Stomach (tissue), 9 donors: Measurements from ENCODE around the gene TUBAL3. TPM values are rescaled to one million over a fixed set of nuclear protein-coding genes. Genes with fewer than 3 reads are reported as not detected.

Source experiments
- DNase-seq, 2 donors: peaks; one replicate each; pipeline versions ENCODE4 v3.0.0 to v3.0.0-alpha.2; 2013 to 2019
- H3K27ac ChIP-seq, 5 donors: fragments of 200-600 bp in 4 of 5; sonication (generic) in 4 of 5; one replicate each; pipeline ENCODE4 v1.5.1; 2013 to 2019; ENCODE audit warnings: mild to moderate bottlenecking in 1 of 5, moderate library complexity in 1 of 5
- H3K27me3 ChIP-seq, 3 donors: fragments of 200-600 bp; sonication (generic); one replicate each; pipeline ENCODE4 v1.5.1; 2017 to 2019; ENCODE audit warnings: mixed run types in 1 of 3
- H3K36me3 ChIP-seq, 4 donors: fragments of 200-600 bp; sonication (generic); 1 replicate in 3 of 4; 2 replicates in 1 of 4; pipeline ENCODE4 v1.5.1; 2016 to 2019
- H3K4me1 ChIP-seq, 4 donors: fragments of 200-600 bp; sonication (generic); one replicate each; pipeline ENCODE4 v1.5.1; 2016 to 2019
- H3K4me3 ChIP-seq, 4 donors: fragments of 200-600 bp; sonication (generic) in 3 of 4; one replicate each; pipeline ENCODE4 v1.5.1; 2016 to 2019; ENCODE audit warnings: mild to moderate bottlenecking in 1 of 4
- H3K9me3 ChIP-seq, 4 donors: fragments of 200-600 bp; sonication (generic); one replicate each; pipeline ENCODE4 v1.5.1; 2016 to 2019
- EP300 ChIP-seq: sonication (generic); formaldehyde crosslinking; IDR thresholded peaks from one replicate; pipeline ENCODE4 v1.6.1; 2017; ENCODE audit warnings: antibody characterized with exemption
- POLR2A ChIP-seq, 4 donors: fragments of 450-650 bp; IDR thresholded peaks; one replicate each; pipeline ENCODE4 v1.6.1; 2016; ENCODE audit warnings: antibody characterized with exemption in 4 of 4, control low read depth in 2 of 4, mild to moderate bottlenecking in 1 of 4, moderate library complexity in 1 of 4
- POLR2AphosphoS5 ChIP-seq, 3 donors: sonication (generic); formaldehyde crosslinking; IDR thresholded peaks; one replicate each; pipeline ENCODE4 v1.6.1; 2016; ENCODE audit warnings: antibody characterized with exemption in 3 of 3
- WGBS, 5 donors: extraction: QIAGEN DNeasy Blood & Tissue Kit in 3 of 5; methylation state at CpG; one replicate each; pipeline versions ENCODE4 v1.1.5 to v1.1.7; 2013 to 2018; 5-methylcytosine and 5-hydroxymethylcytosine counted together
- intact Hi-C: fragments of 100-400 bp; cut with DNase I; formaldehyde crosslinking; loops from one replicate; pipeline ENCODE4 v1.15.1; 2023; ENCODE audit warnings: low total_unique reads
- polyA plus RNA-seq, 3 donors: library from polyadenylated mRNA; stranded (reverse); fragments of 200-250 nt; gene quantifications; one replicate each; pipeline ENCODE4 v1.2.3, GENCODE V29; 2013
- total RNA-seq, 5 donors: library from RNA; depleted of rRNA; stranded (reverse); fragments of >200 nt; gene quantifications; one replicate each; pipeline versions ENCODE4 v1.1.0 to v1.2.3, GENCODE V29; 2014 to 2016
- TF ChIP-seq, protein P1 (sequence below), 7 experiments: fragments of 450-650 bp in 4 of 7; fragments of 200-600 bp in 3 of 7; sonication (generic) in 3 of 7; IDR thresholded peaks; one replicate each; pipeline ENCODE4 v1.5.1; 2016 to 2019; ENCODE audit warnings: antibody characterized with exemption in 7 of 7, control low read depth in 2 of 7, mild to moderate bottlenecking in 1 of 7
- donor health status: healthy with polysubstance abuse.
- donor health status: Bipolar disorder and iron deficiency.
- donor health status: healthy.

TUBAL3 gene
- total and polyA plus RNA-seq, 8 donors = 0.13 to 11.3 (median 0.92) TPM; not detected in 4

- Histone ChIP-seq H3K27me3 (no peaks in the 10 kb centered on the region), H3K36me3 (no peaks in the 10 kb centered on the region), H3K4me3 (no peak overlapping the region), H3K9me3 (no peaks in the 10 kb centered on the region), H3K27ac (no peak overlapping the region), H3K4me1 (no peaks in the 10 kb centered on the region)
- intact Hi-C loops = no loop called here
- no peak for DNase-seq
- TF ChIP-seq, protein P1, sequence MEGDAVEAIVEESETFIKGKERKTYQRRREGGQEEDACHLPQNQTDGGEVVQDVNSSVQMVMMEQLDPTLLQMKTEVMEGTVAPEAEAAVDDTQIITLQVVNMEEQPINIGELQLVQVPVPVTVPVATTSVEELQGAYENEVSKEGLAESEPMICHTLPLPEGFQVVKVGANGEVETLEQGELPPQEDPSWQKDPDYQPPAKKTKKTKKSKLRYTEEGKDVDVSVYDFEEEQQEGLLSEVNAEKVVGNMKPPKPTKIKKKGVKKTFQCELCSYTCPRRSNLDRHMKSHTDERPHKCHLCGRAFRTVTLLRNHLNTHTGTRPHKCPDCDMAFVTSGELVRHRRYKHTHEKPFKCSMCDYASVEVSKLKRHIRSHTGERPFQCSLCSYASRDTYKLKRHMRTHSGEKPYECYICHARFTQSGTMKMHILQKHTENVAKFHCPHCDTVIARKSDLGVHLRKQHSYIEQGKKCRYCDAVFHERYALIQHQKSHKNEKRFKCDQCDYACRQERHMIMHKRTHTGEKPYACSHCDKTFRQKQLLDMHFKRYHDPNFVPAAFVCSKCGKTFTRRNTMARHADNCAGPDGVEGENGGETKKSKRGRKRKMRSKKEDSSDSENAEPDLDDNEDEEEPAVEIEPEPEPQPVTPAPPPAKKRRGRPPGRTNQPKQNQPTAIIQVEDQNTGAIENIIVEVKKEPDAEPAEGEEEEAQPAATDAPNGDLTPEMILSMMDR (IDR thresholded peaks at IDR 0.05) = no peak
- TF ChIP-seq EP300 (no peak), POLR2A (IDR thresholded peaks at IDR 0.05) (no peak), POLR2AphosphoS5 (IDR thresholded peaks at IDR 0.05) (no peak)
- 64 to 75% (median 68%) methylated on average over 4 of the region's 4 CpGs for WGBS, 5 donors
These were observed 28.2 kb downstream of the TUBAL3 start for GRCh38 chr10:5376450-5376849.

- no peaks in the 10 kb centered on the region for H3K27me3 ChIP-seq
- intact Hi-C loops = no loop called here
- H3K4me3 ChIP-seq = no peak overlapping the region
- H3K36me3 ChIP-seq = no peaks in the 10 kb centered on the region
- no peak for TF ChIP-seq POLR2AphosphoS5 (IDR thresholded peaks at IDR 0.05)
- no peak for TF ChIP-seq POLR2A (IDR thresholded peaks at IDR 0.05)
- TF ChIP-seq, protein P1 (IDR thresholded peaks at IDR 0.05) = no peak
- no peak for TF ChIP-seq EP300
- peaks cover 0 to 6% (median under 1%) of the 10 kb centered on the region in 4 donors for H3K4me1 ChIP-seq
- H3K9me3 ChIP-seq = no peaks in the 10 kb centered on the region
- DNase-seq = no peak
- 70 to 90% (median 86%) methylated on average over 10 to 21 of the region's 22 CpGs for WGBS, 5 donors
- H3K27ac ChIP-seq = no peak overlapping the region
These were observed 30.6 kb downstream of the TUBAL3 start for GRCh38 chr10:5373891-5374611.

GRCh38 chr10:5373307-5373706 lies 31.3 kb downstream of the TUBAL3 start:
- TF ChIP-seq, protein P1 (IDR thresholded peaks at IDR 0.05) = no peak
- TF ChIP-seq POLR2AphosphoS5 (IDR thresholded peaks at IDR 0.05) = no peak
- TF ChIP-seq EP300 = no peak
- no peak for TF ChIP-seq POLR2A (IDR thresholded peaks at IDR 0.05)
- H3K27me3 ChIP-seq = no peaks in the 10 kb centered on the region
- H3K36me3 ChIP-seq = no peaks in the 10 kb centered on the region
- no peak overlapping the region for H3K27ac ChIP-seq
- peaks cover 0 to 11% (median 7%) of the 10 kb centered on the region in 4 donors for H3K4me1 ChIP-seq
- H3K4me3 ChIP-seq = no peak overlapping the region
- H3K9me3 ChIP-seq = no peaks in the 10 kb centered on the region
- WGBS, 5 donors = 57 to 73% (median 64%) methylated on average over 4 of the region's 4 CpGs
- no peak for DNase-seq
- intact Hi-C loops = no loop called here

- DNase-seq = no peak
- Histone ChIP-seq H3K4me3 (no peak overlapping the region), H3K27me3 (no peaks in the 10 kb centered on the region), H3K36me3 (no peaks in the 10 kb centered on the region), H3K27ac (no peak overlapping the region), H3K4me1 (peaks cover 0 to 13% (median 9%) of the 10 kb centered on the region in 4 donors), H3K9me3 (no peaks in the 10 kb centered on the region)
- intact Hi-C loops = no loop called here
- TF ChIP-seq POLR2A (IDR thresholded peaks at IDR 0.05) (no peak), EP300 (no peak)
- 64 to 93% (median 81%) methylated on average over 21 to 28 of the region's 28 CpGs for WGBS, 5 donors
These were observed 33.9 kb downstream of the TUBAL3 start for GRCh38 chr10:5370493-5371352.
